ENCODE measurements around the gene TSPEAR.

DNA sequence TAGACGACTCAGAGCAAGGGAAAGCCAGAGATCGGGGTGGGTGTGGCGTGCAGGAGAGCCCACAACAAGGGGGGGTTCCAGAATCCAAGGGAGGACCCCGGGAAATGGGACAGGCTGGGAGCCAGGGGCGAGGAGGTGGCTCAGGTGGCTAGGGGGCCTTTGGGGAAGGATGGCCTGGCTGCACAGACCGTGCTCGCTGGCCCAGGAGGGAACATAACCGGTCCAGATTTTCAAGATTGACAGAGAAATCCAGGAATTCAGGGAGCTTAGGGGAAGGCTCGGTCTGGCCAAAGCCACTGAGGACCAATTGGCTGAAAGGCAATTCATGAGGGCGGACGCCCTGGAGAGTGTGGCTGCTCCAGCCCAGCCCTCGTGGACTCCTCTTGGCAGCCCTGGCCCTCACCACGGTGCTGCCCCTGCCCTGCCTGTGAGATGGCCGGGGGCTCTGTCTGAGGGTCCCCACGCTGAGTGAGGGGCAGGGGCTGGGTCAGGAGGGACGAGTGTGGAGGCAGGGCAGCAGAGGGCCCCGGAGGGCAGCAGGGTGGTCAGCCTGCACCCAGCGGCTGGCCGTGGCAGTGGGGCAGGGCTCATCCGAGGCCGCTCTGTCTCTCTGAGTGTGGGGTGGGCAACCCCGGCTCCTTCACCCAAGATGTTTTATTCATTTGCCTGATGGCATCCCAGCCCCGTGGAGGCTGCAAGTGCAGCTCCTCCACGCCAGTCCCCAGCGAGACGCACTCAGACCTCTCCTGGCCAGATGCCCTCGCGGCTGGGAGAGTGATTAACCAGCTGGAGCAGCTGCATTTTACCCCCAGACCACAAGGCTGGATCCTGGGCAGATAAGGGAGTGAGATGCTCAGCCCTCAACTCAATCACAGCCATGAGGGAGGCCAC is 261.7 kb downstream of the TSPEAR start:
- TF ChIP-seq MXI1 (IDR thresholded peaks at IDR 0.05; ENCODE audit: borderline replicate concordance, low read depth, low read length) (no peak), WIZ (CRISPR knock-in tag; IDR thresholded peaks at IDR 0.05) (no peak), ZNF605 (CRISPR knock-in tag; IDR thresholded peaks at IDR 0.05) (no peak), ZNF446 (CRISPR knock-in tag; IDR thresholded peaks at IDR 0.05) (no peak), HNRNPK (IDR thresholded peaks at IDR 0.05; ENCODE audit: low read depth, low read length, poor library complexity, severe bottlenecking) (no peak), FOXJ3 (CRISPR knock-in tag; IDR thresholded peaks at IDR 0.05; ENCODE audit: borderline replicate concordance) (no peak), NR2F1 (CRISPR knock-in tag; IDR thresholded peaks at IDR 0.05) (no peak), RFX5 (IDR thresholded peaks at IDR 0.05; ENCODE audit: low read depth, low read length) (no peak), ZSCAN20 (CRISPR knock-in tag; IDR thresholded peaks at IDR 0.05; ENCODE audit: borderline replicate concordance) (no peak), CTCF (CRISPR knock-in tag; IDR thresholded peaks at IDR 0.05) (0 out of 2 replicates have a peak, but pooled peaks have one; percentile 5)
- TF ChIP-seq, protein P1, sequence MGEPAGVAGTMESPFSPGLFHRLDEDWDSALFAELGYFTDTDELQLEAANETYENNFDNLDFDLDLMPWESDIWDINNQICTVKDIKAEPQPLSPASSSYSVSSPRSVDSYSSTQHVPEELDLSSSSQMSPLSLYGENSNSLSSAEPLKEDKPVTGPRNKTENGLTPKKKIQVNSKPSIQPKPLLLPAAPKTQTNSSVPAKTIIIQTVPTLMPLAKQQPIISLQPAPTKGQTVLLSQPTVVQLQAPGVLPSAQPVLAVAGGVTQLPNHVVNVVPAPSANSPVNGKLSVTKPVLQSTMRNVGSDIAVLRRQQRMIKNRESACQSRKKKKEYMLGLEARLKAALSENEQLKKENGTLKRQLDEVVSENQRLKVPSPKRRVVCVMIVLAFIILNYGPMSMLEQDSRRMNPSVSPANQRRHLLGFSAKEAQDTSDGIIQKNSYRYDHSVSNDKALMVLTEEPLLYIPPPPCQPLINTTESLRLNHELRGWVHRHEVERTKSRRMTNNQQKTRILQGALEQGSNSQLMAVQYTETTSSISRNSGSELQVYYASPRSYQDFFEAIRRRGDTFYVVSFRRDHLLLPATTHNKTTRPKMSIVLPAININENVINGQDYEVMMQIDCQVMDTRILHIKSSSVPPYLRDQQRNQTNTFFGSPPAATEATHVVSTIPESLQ (CRISPR knock-in tag; conservative IDR thresholded peaks at IDR 0.05): no peak
